ENCODE results near the gene L3MBTL3.
A peak's percentile ranks its signal among the peaks of the same experiment; 100 is the strongest.

Gene L3MBTL3

GRCh38 chr6:130041594-130041993, 23.2 kb downstream of the L3MBTL3 start:
- no peak for TF ChIP-seq CTCF (conservative IDR thresholded peaks at IDR 0.05)
- no peak overlapping the region for H3K27ac ChIP-seq

GRCh38 chr6:130043344-130043743, 25.0 kb downstream of the L3MBTL3 start:
- H3K27ac ChIP-seq, result no peak overlapping the region

GRCh38 chr6:130045622-130046021, 27.2 kb downstream of the L3MBTL3 start:
- TF ChIP-seq CTCF (conservative IDR thresholded peaks at IDR 0.05), result no peak
- no peak overlapping the region for H3K27ac ChIP-seq

More at GRCh38 chr6:130043344-130043743, 25.0 kb downstream of the L3MBTL3 start:
- TF ChIP-seq CTCF (conservative IDR thresholded peaks at IDR 0.05), result no peak

GRCh38 chr6:130046671-130047070, 28.3 kb downstream of the L3MBTL3 start:
- H3K27ac ChIP-seq, result no peak overlapping the region
- TF ChIP-seq CTCF (conservative IDR thresholded peaks at IDR 0.05), result no peak

- peak; percentile 43 for TF ChIP-seq CTCF (conservative IDR thresholded peaks at IDR 0.05)
- H3K27ac ChIP-seq, result no peak overlapping the region
Measured at GRCh38 chr6:130047088-130047995, 29.0 kb downstream of the L3MBTL3 start.

- no peak overlapping the region for H3K27ac ChIP-seq
- no peak for TF ChIP-seq CTCF (conservative IDR thresholded peaks at IDR 0.05)
Measured at GRCh38 chr6:130050230-130050629, 31.8 kb downstream of the L3MBTL3 start.

GRCh38 chr6:130054725-130055124, 36.3 kb downstream of the L3MBTL3 start:
- no peak for TF ChIP-seq CTCF (conservative IDR thresholded peaks at IDR 0.05)
- no peak overlapping the region for H3K27ac ChIP-seq
